ENCODE data around the gene ZCCHC14.
"Not testable (repeated sequence)": the region's sequence is repeated elsewhere in the genome, so short reads cannot be mapped to it uniquely, and the experiment has no call there.

The ZCCHC14 gene

DNA sequence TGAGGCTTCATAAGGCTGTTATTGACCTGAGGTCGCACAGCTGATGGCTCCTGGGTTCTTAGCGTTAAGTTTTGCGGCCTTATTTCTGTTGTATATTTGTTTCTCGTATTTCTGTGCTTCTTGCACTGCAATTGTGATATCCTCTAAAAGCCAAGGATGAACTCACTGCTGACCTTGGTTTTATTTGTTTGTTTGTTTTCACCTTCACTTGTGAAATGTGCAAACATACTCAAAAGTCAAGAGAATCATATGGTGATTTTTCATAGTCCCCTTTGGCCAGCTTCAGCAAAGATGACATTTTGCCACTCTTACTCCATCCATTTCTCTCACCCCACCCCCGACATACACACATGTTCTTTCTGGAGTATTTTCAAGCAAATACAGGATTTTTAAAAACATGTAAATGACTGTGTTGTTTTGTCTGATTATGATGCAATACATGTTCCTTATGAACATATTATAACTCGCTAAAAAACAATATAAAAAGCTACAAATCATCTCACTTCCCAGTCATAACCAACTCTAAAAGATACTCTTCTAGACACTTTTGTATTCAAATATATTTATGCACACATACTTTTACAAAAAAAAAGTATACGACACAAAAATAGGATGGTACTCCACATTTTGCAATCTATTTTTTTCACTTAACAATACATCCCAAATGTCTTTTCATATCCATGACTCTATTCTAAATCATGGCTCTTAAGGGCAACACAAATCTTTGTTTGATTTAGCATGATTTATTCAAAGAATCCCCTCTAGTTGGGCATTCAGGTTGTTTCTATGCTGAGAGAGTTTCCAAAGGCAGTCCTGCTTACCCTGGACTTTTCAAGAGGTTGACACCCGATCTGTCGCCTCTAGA, 5.7 kb upstream of the ZCCHC14 start:
- Histone ChIP-seq H2AFZ (ENCODE audit: low read length) (no peak overlapping the region), H3K27me3 (ENCODE audit: control insufficient read depth in 3 of 3, insufficient read depth in 3 of 3, low read depth in 1 of 3, low read length in 3 of 3) (peaks cover 0 to 4% (median 0%) of the 10 kb centered on the region in 3 experiments), H2BK12ac (ENCODE audit: low read length) (no peak overlapping the region), H3K9ac (ENCODE audit: low read depth, low read length, poor library complexity) (no peak overlapping the region), H3K4me1 (ENCODE audit: control insufficient read depth in 2 of 2, insufficient read depth in 1 of 2, low read depth in 1 of 2, low read length in 2 of 2) (peaks cover 1 to 4% of the 10 kb centered on the region in 2 donors), H3K23ac (ENCODE audit: low read depth, low read length, poor library complexity) (no peak overlapping the region), H3K36me3 (replicated peaks in 1 of 2; ENCODE audit: control insufficient read depth in 2 of 2, insufficient read depth in 2 of 2, low read length in 2 of 2) (peaks cover 0 to 5% of the 10 kb centered on the region in 2 donors), H2AK5ac (ENCODE audit: low read depth, low read length) (no peak overlapping the region), H2BK5ac (ENCODE audit: low read length) (no peak overlapping the region), H4K8ac (ENCODE audit: low read depth, low read length) (no peak overlapping the region), H3K18ac (ENCODE audit: low read length) (no peak overlapping the region), H2BK120ac (ENCODE audit: low read depth, low read length) (no peak overlapping the region), H2BK15ac (ENCODE audit: low read length) (no peak overlapping the region), H3K79me1 (ENCODE audit: low read depth, low read length) (no peaks in the 10 kb centered on the region), H3K9me3 (replicated peaks in 1 of 2; ENCODE audit: control insufficient read depth in 2 of 2, insufficient read depth in 1 of 2, low read depth in 1 of 2, low read length in 2 of 2) (peaks cover 0 to 11% of the 10 kb centered on the region in 2 donors), H3K27ac (replicated peaks; ENCODE audit: low read length) (no peak overlapping the region), H3K4ac (ENCODE audit: low read length) (no peak overlapping the region), H3K4me3 (ENCODE audit: low read length in 2 of 2) (no peak overlapping the region), H4K91ac (ENCODE audit: low read depth, low read length, poor library complexity) (no peak overlapping the region), H3K14ac (ENCODE audit: low read length) (no peak overlapping the region), H3K4me2 (ENCODE audit: insufficient read depth, low read length, poor library complexity, severe bottlenecking) (no peak overlapping the region)
- no CpG with 5 or more reads among the region's 9 CpGs for WGBS, 2 donors (ENCODE audit: extremely low coverage in 2 of 2, insufficient read length in 2 of 2, insufficient replicate concordance in 1 of 2)
- DNase-seq (ENCODE audit: low spot score): no peak

DNA sequence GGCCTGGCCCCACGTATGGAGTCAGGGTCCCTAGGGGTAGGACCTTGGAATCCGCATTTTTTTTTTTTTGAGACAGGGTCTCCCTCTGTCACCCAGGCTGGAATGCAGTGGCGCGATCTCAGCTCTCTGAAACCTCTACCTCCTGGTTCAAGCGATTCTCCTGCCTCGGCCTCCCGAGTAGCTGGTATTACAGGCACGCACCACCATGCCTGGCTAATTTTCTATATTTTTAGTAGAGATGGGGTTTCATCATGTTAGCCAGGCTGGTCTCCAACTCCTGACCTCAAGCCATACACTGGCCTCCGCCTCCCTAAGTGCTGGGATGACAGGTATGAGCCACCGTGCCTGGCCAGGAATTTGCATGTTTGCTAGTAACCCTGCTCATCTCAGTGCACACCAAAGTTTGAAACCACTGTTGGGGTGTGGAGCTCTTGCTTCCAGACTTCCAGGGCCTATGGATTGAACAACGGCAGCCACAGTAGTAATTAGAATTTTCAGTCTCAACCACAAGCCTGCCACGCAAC, 5.0 kb upstream of the ZCCHC14 start:
- H3K27me3 ChIP-seq (ENCODE audit: control insufficient read depth in 3 of 3, insufficient read depth in 3 of 3, low read depth in 1 of 3, low read length in 3 of 3); H3K9ac ChIP-seq (ENCODE audit: low read depth, low read length, poor library complexity); H2BK15ac ChIP-seq (ENCODE audit: low read length); H4K91ac ChIP-seq (ENCODE audit: low read depth, low read length, poor library complexity); H3K4ac ChIP-seq (ENCODE audit: low read length); H3K4me3 ChIP-seq (ENCODE audit: low read length in 2 of 2); H3K36me3 ChIP-seq (replicated peaks in 1 of 2; ENCODE audit: control insufficient read depth in 2 of 2, insufficient read depth in 2 of 2, low read length in 2 of 2); H3K4me1 ChIP-seq (ENCODE audit: control insufficient read depth in 2 of 2, insufficient read depth in 1 of 2, low read depth in 1 of 2, low read length in 2 of 2); H2BK120ac ChIP-seq (ENCODE audit: low read depth, low read length); H3K14ac ChIP-seq (ENCODE audit: low read length); H3K18ac ChIP-seq (ENCODE audit: low read length); H2BK5ac ChIP-seq (ENCODE audit: low read length); H4K8ac ChIP-seq (ENCODE audit: low read depth, low read length); H3K4me2 ChIP-seq (ENCODE audit: insufficient read depth, low read length, poor library complexity, severe bottlenecking); DNase-seq (ENCODE audit: low spot score); H3K79me1 ChIP-seq (ENCODE audit: low read depth, low read length); H2AK5ac ChIP-seq (ENCODE audit: low read depth, low read length); H2BK12ac ChIP-seq (ENCODE audit: low read length); H3K23ac ChIP-seq (ENCODE audit: low read depth, low read length, poor library complexity); H2AFZ ChIP-seq (ENCODE audit: low read length); H3K27ac ChIP-seq (replicated peaks; ENCODE audit: low read length): not testable (repeated sequence)
- whole genome bisulfite sequencing, 2 donors (ENCODE audit: extremely low coverage in 2 of 2, insufficient read length in 2 of 2, insufficient replicate concordance in 1 of 2): no CpG with 5 or more reads among the region's 12 CpGs
- peaks cover 0 to 11% of the 10 kb centered on the region in 2 donors for H3K9me3 ChIP-seq (replicated peaks in 1 of 2; ENCODE audit: control insufficient read depth in 2 of 2, insufficient read depth in 1 of 2, low read depth in 1 of 2, low read length in 2 of 2)

DNA sequence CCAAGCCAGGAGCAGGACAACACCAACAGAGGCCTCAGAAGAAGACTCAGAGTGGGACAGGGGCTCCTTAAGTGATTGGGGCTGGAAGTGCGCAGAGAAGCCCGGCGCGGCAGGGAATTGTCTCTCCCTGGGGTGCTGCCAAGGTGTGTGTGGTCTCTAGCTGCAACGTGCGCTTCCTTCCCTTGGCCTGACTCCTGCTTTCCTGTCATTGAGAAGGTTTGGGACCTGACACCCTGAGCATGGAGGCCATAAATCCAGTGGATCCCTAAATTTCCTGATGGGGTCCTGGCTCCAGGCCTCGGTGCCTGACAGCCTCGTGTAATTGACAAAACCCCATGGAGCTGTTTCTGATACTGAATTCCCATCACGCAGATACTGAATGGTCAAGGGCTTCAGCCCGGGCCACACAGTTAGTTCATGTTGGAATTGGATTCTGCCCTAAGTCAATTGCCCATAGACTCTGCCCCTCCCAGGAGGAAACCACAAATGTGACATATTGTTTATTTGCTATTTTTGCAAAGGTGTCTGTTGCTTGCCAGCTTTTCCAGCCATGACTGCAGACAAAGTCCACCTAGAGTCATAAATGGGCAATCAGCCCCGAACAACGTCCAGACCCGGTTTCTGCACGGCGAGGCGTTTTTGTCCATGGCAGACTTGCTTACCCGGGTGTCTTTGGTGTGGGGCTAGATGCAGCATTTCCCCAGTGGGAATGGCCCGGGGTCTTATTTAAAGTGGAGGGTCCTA, 4.4 kb upstream of the ZCCHC14 start:
- not testable (repeated sequence) for H3K27me3 ChIP-seq (ENCODE audit: control insufficient read depth in 3 of 3, insufficient read depth in 3 of 3, low read depth in 1 of 3, low read length in 3 of 3); DNase-seq (ENCODE audit: low spot score); H3K23ac ChIP-seq (ENCODE audit: low read depth, low read length, poor library complexity); H3K18ac ChIP-seq (ENCODE audit: low read length); H3K14ac ChIP-seq (ENCODE audit: low read length); H2AK5ac ChIP-seq (ENCODE audit: low read depth, low read length); H3K36me3 ChIP-seq (replicated peaks in 1 of 2; ENCODE audit: control insufficient read depth in 2 of 2, insufficient read depth in 2 of 2, low read length in 2 of 2); H2BK120ac ChIP-seq (ENCODE audit: low read depth, low read length); H2AFZ ChIP-seq (ENCODE audit: low read length); H2BK12ac ChIP-seq (ENCODE audit: low read length); H3K9ac ChIP-seq (ENCODE audit: low read depth, low read length, poor library complexity); H3K4me1 ChIP-seq (ENCODE audit: control insufficient read depth in 2 of 2, insufficient read depth in 1 of 2, low read depth in 1 of 2, low read length in 2 of 2); H3K79me1 ChIP-seq (ENCODE audit: low read depth, low read length); H4K8ac ChIP-seq (ENCODE audit: low read depth, low read length); H3K4me3 ChIP-seq (ENCODE audit: low read length in 2 of 2); H3K4me2 ChIP-seq (ENCODE audit: insufficient read depth, low read length, poor library complexity, severe bottlenecking); H3K27ac ChIP-seq (replicated peaks; ENCODE audit: low read length); H3K4ac ChIP-seq (ENCODE audit: low read length); H3K9me3 ChIP-seq (replicated peaks in 1 of 2; ENCODE audit: control insufficient read depth in 2 of 2, insufficient read depth in 1 of 2, low read depth in 1 of 2, low read length in 2 of 2); H2BK15ac ChIP-seq (ENCODE audit: low read length); H4K91ac ChIP-seq (ENCODE audit: low read depth, low read length, poor library complexity); H2BK5ac ChIP-seq (ENCODE audit: low read length)
- no CpG with 5 or more reads among the region's 18 CpGs for WGBS, 2 donors (ENCODE audit: extremely low coverage in 2 of 2, insufficient read length in 2 of 2, insufficient replicate concordance in 1 of 2)

DNA sequence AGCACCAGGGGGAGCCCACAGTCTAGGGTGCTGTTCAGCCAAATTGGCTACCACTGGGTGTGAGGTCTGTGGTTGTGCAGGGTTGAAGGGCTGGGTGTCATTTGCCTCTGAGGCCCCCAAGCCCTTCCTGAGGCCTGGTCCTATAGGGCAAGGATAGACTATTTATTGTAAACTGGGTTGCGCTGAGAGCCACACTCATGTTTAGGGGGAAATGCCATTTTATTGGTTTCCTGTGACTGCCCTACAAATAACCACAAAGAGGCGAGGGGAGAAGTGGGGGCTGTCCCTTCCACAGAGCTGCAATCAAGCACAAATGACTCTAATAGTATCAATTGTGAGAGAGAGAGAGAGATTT, 3.6 kb upstream of the ZCCHC14 start:
- H3K9ac ChIP-seq (ENCODE audit: low read depth, low read length, poor library complexity): no peak overlapping the region
- H2BK120ac ChIP-seq (ENCODE audit: low read depth, low read length): no peak overlapping the region
- no peak for DNase-seq (ENCODE audit: low spot score)
- no peaks in the 10 kb centered on the region for H3K9me3 ChIP-seq (replicated peaks in 1 of 2; ENCODE audit: control insufficient read depth in 2 of 2, insufficient read depth in 1 of 2, low read depth in 1 of 2, low read length in 2 of 2)
- H3K4me3 ChIP-seq (ENCODE audit: low read length in 2 of 2): no peak overlapping the region
- peaks cover 3% of the 10 kb centered on the region for H3K79me1 ChIP-seq (ENCODE audit: low read depth, low read length)
- H3K27ac ChIP-seq (replicated peaks; ENCODE audit: low read length): no peak overlapping the region
- H3K14ac ChIP-seq (ENCODE audit: low read length): no peak overlapping the region
- no peak overlapping the region for H2AFZ ChIP-seq (ENCODE audit: low read length)
- H2AK5ac ChIP-seq (ENCODE audit: low read depth, low read length): no peak overlapping the region
- H3K4me1 ChIP-seq (ENCODE audit: control insufficient read depth in 2 of 2, insufficient read depth in 1 of 2, low read depth in 1 of 2, low read length in 2 of 2): peaks cover 6 to 8% of the 10 kb centered on the region in 2 donors
- H3K36me3 ChIP-seq (replicated peaks in 1 of 2; ENCODE audit: control insufficient read depth in 2 of 2, insufficient read depth in 2 of 2, low read length in 2 of 2): no peaks in the 10 kb centered on the region
- H2BK12ac ChIP-seq (ENCODE audit: low read length): no peak overlapping the region
- H4K91ac ChIP-seq (ENCODE audit: low read depth, low read length, poor library complexity): no peak overlapping the region
- no peak overlapping the region for H2BK5ac ChIP-seq (ENCODE audit: low read length)
- no peak overlapping the region for H3K4me2 ChIP-seq (ENCODE audit: insufficient read depth, low read length, poor library complexity, severe bottlenecking)
- H3K18ac ChIP-seq (ENCODE audit: low read length): no peak overlapping the region
- H3K23ac ChIP-seq (ENCODE audit: low read depth, low read length, poor library complexity): no peak overlapping the region
- H3K4ac ChIP-seq (ENCODE audit: low read length): no peak overlapping the region
- H2BK15ac ChIP-seq (ENCODE audit: low read length): no peak overlapping the region
- H4K8ac ChIP-seq (ENCODE audit: low read depth, low read length): no peak overlapping the region
- WGBS, 2 donors (ENCODE audit: extremely low coverage in 2 of 2, insufficient read length in 2 of 2, insufficient replicate concordance in 1 of 2): no CpG with 5 or more reads among the region's 2 CpGs
- no peaks in the 10 kb centered on the region for H3K27me3 ChIP-seq (ENCODE audit: control insufficient read depth in 3 of 3, insufficient read depth in 3 of 3, low read depth in 1 of 3, low read length in 3 of 3)
